Left ventricle myocardium inferior (tissue), 1 donor: Measurements from ENCODE around the gene RPL19. TPM values are rescaled to one million over a fixed set of nuclear protein-coding genes. Genes with fewer than 3 reads are reported as not detected.

Experiments used
- DNase-seq: peaks from one replicate; pipeline ENCODE4 v3.0.0-alpha.2; 2020
- H3K27ac ChIP-seq: fragments of 200-600 bp; replicated peaks from 2 replicates; pipeline ENCODE4 v1.8.0; 2021
- H3K27me3 ChIP-seq: fragments of 200-600 bp; 2 replicates; pipeline ENCODE4 v1.8.0; 2021; ENCODE audit warnings: low read depth
- H3K36me3 ChIP-seq: fragments of 200-600 bp; 2 replicates; pipeline ENCODE4 v1.8.0; 2021
- H3K4me1 ChIP-seq: fragments of 200-600 bp; 2 replicates; pipeline ENCODE4 v1.8.0; 2021
- H3K4me3 ChIP-seq: fragments of 200-600 bp; 2 replicates; pipeline ENCODE4 v1.8.0; 2021; ENCODE audit warnings: mild to moderate bottlenecking, moderate library complexity
- H3K9me3 ChIP-seq: fragments of 200-600 bp; replicated peaks from 2 replicates; pipeline ENCODE4 v1.8.0; 2021
- intact Hi-C: fragments of 100-400 bp; cut with micrococcal nuclease; formaldehyde crosslinking; loops from one replicate; pipeline ENCODE4 v1.11.0; 2022
- total RNA-seq: library from RNA; stranded (reverse); fragmentation: NEBNext Ultra II Directional; extraction: Animal tissue kit (Norgen Biotek cat#: 25700); gene quantifications from one replicate; pipeline ENCODE4 v1.2.1, GENCODE V29; 2021
- TF ChIP-seq, protein P1 (sequence below): fragments of 200-600 bp; IDR thresholded peaks from 2 replicates; pipeline ENCODE4 v1.8.0; 2021; ENCODE audit warnings: antibody characterized with exemption, mild to moderate bottlenecking, borderline replicate concordance
- donor health status: DM: no; HTN: yes; CAD: no; lungs with severe emphysema.

The RPL19 gene
- total RNA-seq, 1 donor from 2014 or later, result 944 TPM

GRCh38 chr17:39212841-39213480, 12.9 kb downstream of the RPL19 start:
- H3K27me3 ChIP-seq, result peaks cover 46% of the 10 kb centered on the region
- H3K36me3 ChIP-seq, result no peaks in the 10 kb centered on the region
- TF ChIP-seq, protein P1, sequence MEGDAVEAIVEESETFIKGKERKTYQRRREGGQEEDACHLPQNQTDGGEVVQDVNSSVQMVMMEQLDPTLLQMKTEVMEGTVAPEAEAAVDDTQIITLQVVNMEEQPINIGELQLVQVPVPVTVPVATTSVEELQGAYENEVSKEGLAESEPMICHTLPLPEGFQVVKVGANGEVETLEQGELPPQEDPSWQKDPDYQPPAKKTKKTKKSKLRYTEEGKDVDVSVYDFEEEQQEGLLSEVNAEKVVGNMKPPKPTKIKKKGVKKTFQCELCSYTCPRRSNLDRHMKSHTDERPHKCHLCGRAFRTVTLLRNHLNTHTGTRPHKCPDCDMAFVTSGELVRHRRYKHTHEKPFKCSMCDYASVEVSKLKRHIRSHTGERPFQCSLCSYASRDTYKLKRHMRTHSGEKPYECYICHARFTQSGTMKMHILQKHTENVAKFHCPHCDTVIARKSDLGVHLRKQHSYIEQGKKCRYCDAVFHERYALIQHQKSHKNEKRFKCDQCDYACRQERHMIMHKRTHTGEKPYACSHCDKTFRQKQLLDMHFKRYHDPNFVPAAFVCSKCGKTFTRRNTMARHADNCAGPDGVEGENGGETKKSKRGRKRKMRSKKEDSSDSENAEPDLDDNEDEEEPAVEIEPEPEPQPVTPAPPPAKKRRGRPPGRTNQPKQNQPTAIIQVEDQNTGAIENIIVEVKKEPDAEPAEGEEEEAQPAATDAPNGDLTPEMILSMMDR, result no peak
- H3K4me1 ChIP-seq, result peaks cover 38% of the 10 kb centered on the region
- no peaks in the 10 kb centered on the region for H3K9me3 ChIP-seq
- H3K4me3 ChIP-seq, result no peak overlapping the region
- intact Hi-C loops, result no loop called here
- H3K27ac ChIP-seq, result peak overlapping the region; percentile 23
- DNase-seq, result no peak

DNA sequence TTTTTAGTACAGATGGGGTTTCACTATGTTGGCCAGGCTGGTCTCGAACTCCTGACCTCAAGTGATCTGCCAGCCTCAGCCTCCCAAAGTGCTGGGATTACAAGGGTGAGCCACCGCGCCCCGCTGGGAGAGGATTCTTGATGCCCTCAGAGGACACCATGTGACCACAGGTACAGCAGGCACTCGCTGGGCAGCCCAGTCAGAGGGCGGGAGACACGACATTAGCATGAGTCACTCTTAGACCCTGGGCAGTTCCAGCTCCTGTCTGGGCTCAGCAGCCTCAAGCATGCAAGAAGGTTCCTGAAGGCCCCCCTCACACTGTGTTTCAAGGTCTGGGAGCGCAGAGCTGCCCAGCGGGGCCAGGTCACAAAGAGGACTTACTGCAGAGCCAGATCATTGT, 13.8 kb downstream of the RPL19 start:
- H3K9me3 ChIP-seq, result no peaks in the 10 kb centered on the region
- H3K4me1 ChIP-seq, result peaks cover 33% of the 10 kb centered on the region
- H3K4me3 ChIP-seq, result no peak overlapping the region
- TF ChIP-seq, protein P1, result no peak
- H3K36me3 ChIP-seq, result no peaks in the 10 kb centered on the region
- intact Hi-C loops, result no loop called here
- peaks cover 48% of the 10 kb centered on the region for H3K27me3 ChIP-seq
- DNase-seq, result no peak
- no peak overlapping the region for H3K27ac ChIP-seq

DNA sequence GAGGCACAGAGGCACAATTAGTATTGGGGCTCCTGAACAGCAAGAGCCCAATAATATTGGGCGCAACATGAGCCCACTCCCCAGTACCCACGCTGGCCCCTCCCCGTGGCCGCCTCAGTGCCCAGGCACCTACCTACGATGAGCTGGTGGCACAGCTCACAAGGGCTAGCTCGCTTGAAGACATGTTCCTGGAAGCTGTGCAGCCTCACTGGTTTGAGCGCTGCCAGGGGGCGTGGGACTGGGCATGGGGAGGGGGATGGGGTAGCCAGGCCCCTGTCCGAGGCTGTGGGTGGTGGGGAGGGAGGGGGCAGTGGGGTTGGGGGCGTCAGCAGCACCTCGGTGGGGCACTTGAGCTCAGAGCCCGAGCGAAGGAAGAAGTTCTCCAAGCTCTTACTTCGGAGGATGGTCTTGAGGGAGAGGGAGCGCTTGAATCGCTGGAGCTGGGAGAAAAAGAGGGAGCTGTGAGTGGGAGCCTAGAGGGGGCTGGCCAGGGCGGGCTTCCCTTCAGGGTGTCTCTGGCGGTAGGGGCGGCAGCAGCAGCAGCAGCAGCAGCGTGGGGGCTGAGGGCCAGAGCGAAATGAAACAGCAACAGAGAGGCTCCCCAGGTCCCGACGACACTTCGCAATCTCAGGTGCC, 17.8 kb downstream of the RPL19 start:
- DNase-seq, result no peak
- Histone ChIP-seq H3K36me3 (no peaks in the 10 kb centered on the region), H3K27ac (no peak overlapping the region), H3K4me3 (no peak overlapping the region), H3K4me1 (peaks cover 18% of the 10 kb centered on the region), H3K27me3 (peaks cover 33% of the 10 kb centered on the region), H3K9me3 (no peaks in the 10 kb centered on the region)
- TF ChIP-seq, protein P1, result no peak
- intact Hi-C loops, result no loop called here

DNA sequence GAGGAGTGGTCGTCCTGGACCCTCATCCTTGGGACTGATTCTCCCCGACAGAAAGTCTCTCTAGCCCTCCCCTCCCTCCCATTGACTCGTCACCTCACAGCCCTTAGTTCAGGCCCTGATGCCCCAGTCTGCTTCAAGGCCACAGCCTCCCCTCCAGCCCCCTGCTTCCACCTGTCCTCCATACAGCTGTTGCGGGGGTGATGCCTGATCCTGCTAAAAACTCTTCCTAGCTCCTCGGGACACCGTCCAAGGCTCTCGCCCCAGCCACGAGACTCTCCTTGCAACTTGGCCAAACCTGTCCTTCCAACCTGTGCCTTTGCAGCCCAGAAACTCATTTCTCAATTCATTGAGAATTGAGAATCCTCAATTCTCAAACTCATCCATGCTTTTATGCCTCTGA, 18.8 kb downstream of the RPL19 start:
- H3K27ac ChIP-seq, result peak overlapping the region; percentile 72
- TF ChIP-seq, protein P1, result no peak
- intact Hi-C loops, result no loop called here

GRCh38 chr17:39219647-39220154, 19.6 kb downstream of the RPL19 start:
- H3K27me3 ChIP-seq, result peaks cover 31% of the 10 kb centered on the region
- no peaks in the 10 kb centered on the region for H3K36me3 ChIP-seq
- intact Hi-C loops, result no loop called here
- peaks cover 19% of the 10 kb centered on the region for H3K4me1 ChIP-seq
- H3K4me3 ChIP-seq, result no peak overlapping the region
- peak overlapping the region; percentile 72 for H3K27ac ChIP-seq
- H3K9me3 ChIP-seq, result no peaks in the 10 kb centered on the region
- TF ChIP-seq, protein P1, result no peak
- peak; percentile 60 for DNase-seq

More for the DNA sequence above, 18.8 kb downstream of the RPL19 start:
- no peak for DNase-seq
- H3K36me3 ChIP-seq, result no peaks in the 10 kb centered on the region
- H3K9me3 ChIP-seq, result no peaks in the 10 kb centered on the region
- H3K4me1 ChIP-seq, result peaks cover 17% of the 10 kb centered on the region
- no peak overlapping the region for H3K4me3 ChIP-seq
- peaks cover 29% of the 10 kb centered on the region for H3K27me3 ChIP-seq
